SK-N-SH (cell line): ENCODE results near the gene FAXDC2. TPM values are rescaled to one million over a fixed set of nuclear protein-coding genes. Genes with fewer than 3 reads are reported as not detected.
A peak's percentile ranks its signal among the peaks of the same experiment; 100 is the strongest.
"Not testable (repeated sequence)": the region's sequence is repeated elsewhere in the genome, so short reads cannot be mapped to it uniquely, and the experiment has no call there.

Experiments used
- CTCF ChIA-PET: fragments of 300-600, 350-600 bp; formaldehyde crosslinking; extraction: SDS; loops from one replicate; lab custom pipeline; 2021; lab: Yijun Ruan, JAX
- POLR2A ChIA-PET: fragments of 350-600 bp; sonication (Branson Sonifier 250); formaldehyde crosslinking; extraction: SDS; loops from one replicate; lab custom pipeline; 2020; ENCODE audit warnings: antibody characterized with exemption, inconsistent platforms; lab: Yijun Ruan, JAX
- DNase-seq: peaks from one replicate; pipeline ENCODE4 v3.0.0; 2012
- H2AFZ ChIP-seq: fragments of 200-600 bp; sonication (generic); 2 replicates; pipeline ENCODE4 v1.8.1; 2016; ENCODE audit warnings: antibody characterized with exemption, mild to moderate bottlenecking, low read depth
- H3F3A ChIP-seq: fragments of 200-600 bp; sonication (generic); replicated peaks from 2 replicates; pipeline ENCODE3; 2016; ENCODE audit warnings: antibody characterized with exemption, mild to moderate bottlenecking; ENCODE audit not compliant: insufficient read depth
- H3K27ac ChIP-seq, 2 experiments: fragments of 200-500 bp in 1 of 2; fragments of 200-600 bp in 1 of 2; sonication (Bioruptor generic) in 1 of 2; sonication (generic), shearing (Covaris generic) in 1 of 2; 2 replicates each; pipeline versions ENCODE4 v1.5.1 to v1.6.1; 2014 to 2016; ENCODE audit warnings: low read depth in 2 of 2, inconsistent platforms in 1 of 2, low read length in 1 of 2, mild to moderate bottlenecking in 1 of 2, mixed read lengths in 1 of 2
- H3K27me3 ChIP-seq: fragments of 200-600 bp; sonication (generic), shearing (Covaris generic); 2 replicates; pipeline ENCODE4 v1.6.1; 2016; ENCODE audit warnings: mixed run types; ENCODE audit not compliant: insufficient read depth
- H3K36me3 ChIP-seq, 2 experiments: fragments of 200-500 bp in 1 of 2; fragments of 200-600 bp in 1 of 2; sonication (Bioruptor generic) in 1 of 2; sonication (generic) in 1 of 2; replicated peaks in 1 of 2; 2 replicates each; pipeline versions ENCODE3 to v1.5.1; 2014 to 2016; ENCODE audit warnings: low read length in 1 of 2, mild to moderate bottlenecking in 1 of 2; ENCODE audit not compliant: insufficient read depth in 2 of 2, control insufficient read depth in 1 of 2
- H3K4me1 ChIP-seq, 2 experiments: fragments of 200-500 bp in 1 of 2; fragments of 200-600 bp in 1 of 2; sonication (Bioruptor generic) in 1 of 2; sonication (generic), shearing (Covaris generic) in 1 of 2; 2 replicates each; pipeline versions ENCODE4 v1.5.1 to v1.6.1; 2014 to 2016; ENCODE audit warnings: low read depth in 1 of 2, low read length in 1 of 2, mixed run types in 1 of 2; ENCODE audit not compliant: insufficient read depth in 2 of 2, control insufficient read depth in 1 of 2
- H3K4me2 ChIP-seq: fragments of 200-600 bp; sonication (generic), shearing (Covaris generic); 2 replicates; pipeline ENCODE4 v1.6.1; 2017; ENCODE audit warnings: mixed run types
- H3K4me3 ChIP-seq, 2 experiments: fragments of 200-500 bp in 1 of 2; fragments of 200-600 bp in 1 of 2; sonication (Bioruptor generic) in 1 of 2; sonication (generic), shearing (Covaris generic) in 1 of 2; 2 replicates each; pipeline versions ENCODE4 v1.5.1 to v1.8.1; 2014 to 2016; ENCODE audit warnings: low read depth in 2 of 2, inconsistent platforms in 1 of 2, low read length in 1 of 2, mild to moderate bottlenecking in 1 of 2, mixed read lengths in 1 of 2, moderate library complexity in 1 of 2
- H3K79me2 ChIP-seq: fragments of 200-600 bp; sonication (generic); 2 replicates; pipeline ENCODE4 v1.8.1; 2017; ENCODE audit warnings: mild to moderate bottlenecking; ENCODE audit not compliant: insufficient read depth
- H3K9ac ChIP-seq: fragments of 200-600 bp; sonication (generic); 2 replicates; pipeline ENCODE4 v1.6.1; 2017; ENCODE audit warnings: mixed run types
- H3K9me2 ChIP-seq: fragments of 200-600 bp; sonication (generic); 2 replicates; pipeline ENCODE4 v1.6.1; 2017; ENCODE audit warnings: mixed run types
- H3K9me3 ChIP-seq: fragments of 200-600 bp; sonication (generic); 2 replicates; pipeline ENCODE4 v1.6.1; 2017; ENCODE audit warnings: mixed run types, mild to moderate bottlenecking, moderate library complexity
- H4K20me1 ChIP-seq: fragments of 200-600 bp; sonication (generic); 2 replicates; pipeline ENCODE4 v1.6.1; 2017; ENCODE audit warnings: mild to moderate bottlenecking, mixed run types; ENCODE audit not compliant: insufficient read depth
- CHD2 ChIP-seq: fragments of 150-350 bp; IDR thresholded peaks from 2 replicates; pipeline ENCODE4 v1.6.1; 2018; ENCODE audit warnings: low read length; ENCODE audit not compliant: partially characterized antibody
- ELF1 ChIP-seq: IDR thresholded peaks from 2 replicates; pipeline ENCODE4 v1.4.0; 2012
- EZH2phosphoT487 ChIP-seq: fragments of 200-600 bp; sonication (generic); IDR thresholded peaks from 2 replicates; pipeline ENCODE4 v1.6.1; 2017; ENCODE audit warnings: low read depth, mixed run types, mild to moderate bottlenecking, antibody characterized with exemption, moderate library complexity, borderline replicate concordance
- FOXM1 ChIP-seq: IDR thresholded peaks from 2 replicates; pipeline ENCODE4 v1.4.0; 2012; ENCODE audit warnings: low read depth, mild to moderate bottlenecking
- MEF2A ChIP-seq: IDR thresholded peaks from 2 replicates; pipeline ENCODE4 v1.4.0; 2012; ENCODE audit warnings: low read depth, borderline replicate concordance
- NRF1 ChIP-seq: IDR thresholded peaks from 2 replicates; pipeline ENCODE4 v1.6.1; 2012; ENCODE audit warnings: low read depth, mild to moderate bottlenecking, low read length
- SIN3A ChIP-seq: IDR thresholded peaks from 2 replicates; pipeline ENCODE4 v1.6.1; 2012; ENCODE audit warnings: low read depth, mild to moderate bottlenecking, low read length, moderate library complexity, borderline replicate concordance
- TCF12 ChIP-seq: IDR thresholded peaks from 2 replicates; pipeline ENCODE4 v1.4.0; 2012
- WGBS: methylation state at CpG from one replicate; pipeline ENCODE4 v1.1.6; 2017; ENCODE audit warnings: low lambda C conversion rate; 5-methylcytosine and 5-hydroxymethylcytosine counted together
- polyA plus RNA-seq, 3 experiments: library from polyadenylated mRNA; depleted of rRNA; stranded (reverse); fragments of >200 nt; gene quantifications; 2 replicates each; pipeline ENCODE4 v1.2.3, GENCODE V29; 2012
- TF ChIP-seq, protein P1 (sequence below): IDR thresholded peaks from 2 replicates; pipeline ENCODE4 v1.6.1; 2012; ENCODE audit warnings: mild to moderate bottlenecking, low read depth, low read length, moderate library complexity

Gene FAXDC2
- polyA plus RNA-seq, 1 of the 3 experiments (the other 2 are of a cell fraction), result 6.0 TPM

DNA sequence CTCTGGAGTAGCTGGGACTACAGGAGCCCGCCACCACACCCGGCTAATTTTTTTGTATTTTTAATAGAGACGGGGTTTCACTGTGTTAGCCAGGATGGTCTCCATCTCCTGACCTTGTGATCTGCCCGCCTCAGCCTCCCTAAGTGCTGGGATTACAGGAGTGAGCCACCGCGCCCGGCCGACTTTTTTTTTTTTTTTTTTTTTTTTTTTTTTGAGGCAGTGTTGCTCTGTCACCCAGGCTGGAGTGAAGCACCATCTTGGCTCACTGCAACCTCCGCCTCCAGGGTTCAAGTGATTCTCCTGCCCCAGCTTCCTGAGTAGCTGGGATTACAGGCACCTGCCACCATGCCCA, 14.7 kb downstream of the FAXDC2 start:
- not testable (repeated sequence) for H3K9me3 ChIP-seq, H3K9ac ChIP-seq, H3K36me3 ChIP-seq, H3K4me3 ChIP-seq, H3K9me2 ChIP-seq, H3F3A ChIP-seq, H3K79me2 ChIP-seq, DNase-seq, H3K4me2 ChIP-seq, H3K27me3 ChIP-seq, H4K20me1 ChIP-seq
- Histone ChIP-seq H3K4me1 (peaks cover 9 to 14% of the 10 kb centered on the region in 2 experiments), H3K27ac (peak overlapping the region in 1 of 2 experiments; percentile 64; a peak in 3 of 4 replicates), H2AFZ (peak overlapping the region; percentile 56; the same call in 1 of the 2 replicates)
- ChIA-PET CTCF (interaction anchor here (0.9 to 1.5 kb wide), 3 partner anchors 21 to 33 kb away, joined by 3 to 6 read pairs (median 4); no protein-coding TSS in a partner anchor), POLR2A (interaction anchor here (0.6 to 3.0 kb wide), 3 partner anchors 15 to 938 kb away, joined by 3 to 16 read pairs (median 7); partner anchors contain the start of genes CNOT8 and FAXDC2)
- WGBS, result 60% methylated on average over 9 of the region's 9 CpGs

DNA sequence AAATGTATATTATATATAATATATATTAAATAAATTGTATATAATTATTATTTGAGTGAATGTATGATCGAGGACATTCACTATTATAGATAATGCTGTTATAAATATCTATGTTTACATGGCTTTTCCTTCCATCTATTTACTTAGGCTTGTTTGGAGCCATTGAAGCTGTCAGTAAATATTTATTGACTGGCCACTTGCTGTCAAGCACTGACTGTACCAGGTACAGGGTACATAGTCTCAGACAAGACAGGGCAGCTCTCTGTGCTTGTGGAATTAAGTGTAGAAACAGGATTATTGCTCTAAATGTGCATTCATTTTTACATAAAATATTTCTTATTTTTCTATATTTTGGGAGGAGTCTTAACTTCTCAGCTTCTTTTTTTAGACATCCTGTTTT, 16.4 kb downstream of the FAXDC2 start:
- Histone ChIP-seq H4K20me1 (no peaks in the 10 kb centered on the region), H3K4me3 (no peak overlapping the region), H3K79me2 (no peaks in the 10 kb centered on the region), H3K9ac (no peak overlapping the region), H3K27me3 (no peaks in the 10 kb centered on the region), H3K4me2 (no peak overlapping the region), H2AFZ (no peak overlapping the region), H3K4me1 (peaks cover 9 to 14% of the 10 kb centered on the region in 2 experiments), H3K9me2 (no peaks in the 10 kb centered on the region), H3K9me3 (no peaks in the 10 kb centered on the region), H3F3A (peaks cover 10% of the 10 kb centered on the region), H3K27ac (peak overlapping the region in 1 of 2 experiments; percentile 86; a peak in 1 of 4 replicates), H3K36me3 (peaks cover 0 to 5% of the 10 kb centered on the region in 2 experiments)
- WGBS, result 88% methylated on average over 1 of the region's 1 CpG
- ChIA-PET POLR2A (interaction anchor here (3.0 kb wide), 1 partner anchor 24 kb away, joined by 16 read pairs; the partner anchor contains the start of gene CNOT8), CTCF (interaction anchor here (1.0 to 1.4 kb wide), 5 partner anchors 11 to 202 kb away, joined by 3 to 6 read pairs (median 4); no protein-coding TSS in a partner anchor)
- no peak for DNase-seq
- TF ChIP-seq SIN3A (no peak), NRF1 (no peak), EZH2phosphoT487 (no peak), MEF2A (no peak)

DNA sequence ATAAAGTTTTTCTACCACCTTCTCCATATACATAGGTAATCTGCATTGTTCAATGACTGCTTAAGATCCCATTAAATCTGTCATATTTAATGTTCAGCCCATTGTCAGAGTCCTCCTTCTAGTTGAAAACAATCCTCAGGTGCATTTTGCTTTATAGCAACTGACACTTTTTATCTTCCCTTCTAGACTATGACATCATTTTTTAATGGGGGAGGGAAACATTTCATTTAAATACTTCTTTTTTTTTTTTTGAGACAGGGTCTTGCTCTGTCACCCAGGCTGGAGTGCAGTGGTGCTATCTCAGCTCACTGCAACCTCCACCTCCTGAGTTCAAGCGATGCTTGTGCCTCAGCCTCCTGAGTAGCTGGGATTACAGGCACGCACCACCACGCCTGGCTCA, 17.6 kb downstream of the FAXDC2 start:
- WGBS, result 100% methylated on average over 3 of the region's 3 CpGs
- DNase-seq, POLR2A ChIA-PET, H3K79me2 ChIP-seq, H2AFZ ChIP-seq, H3K4me3 ChIP-seq, H3K27ac ChIP-seq, H3K9me2 ChIP-seq, H3K9ac ChIP-seq, H3K36me3 ChIP-seq, H4K20me1 ChIP-seq, H3K4me2 ChIP-seq, H3K27me3 ChIP-seq, H3K9me3 ChIP-seq: not testable (repeated sequence)
- peaks cover 9 to 14% of the 10 kb centered on the region in 2 experiments for H3K4me1 ChIP-seq
- CTCF ChIA-PET, result interaction anchor here (1.3 kb wide), 1 partner anchor 201 kb away, joined by 3 read pairs; no protein-coding TSS in a partner anchor
- H3F3A ChIP-seq, result peaks cover 11% of the 10 kb centered on the region

DNA sequence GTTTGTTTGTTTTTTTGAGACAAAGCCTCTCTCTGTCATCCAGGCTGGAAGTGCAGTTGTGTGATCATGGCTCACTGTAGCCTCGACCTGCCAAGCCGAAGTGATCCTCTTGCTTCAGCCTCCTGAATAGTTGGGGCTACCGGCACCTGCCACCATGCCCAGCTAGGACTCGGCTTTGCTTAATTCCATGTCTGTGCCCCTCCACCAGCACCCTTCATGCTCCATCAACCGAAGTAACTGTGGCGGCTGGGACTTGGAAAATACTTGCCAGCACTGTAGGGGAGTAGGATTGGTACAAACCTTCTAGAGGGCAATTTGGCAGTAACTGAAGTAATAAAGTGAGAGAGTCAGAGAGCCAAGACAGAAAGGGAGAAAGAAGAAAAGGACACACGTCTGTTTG, 19.0 kb downstream of the FAXDC2 start:
- H3K9ac ChIP-seq, result no peak overlapping the region
- 98% methylated on average over 7 of the region's 7 CpGs for WGBS
- peaks cover 0 to 5% of the 10 kb centered on the region in 2 experiments for H3K36me3 ChIP-seq
- no peak for DNase-seq
- H3K9me3 ChIP-seq, result no peaks in the 10 kb centered on the region
- CTCF ChIA-PET, result no interaction called here
- no peak for TF ChIP-seq TCF12
- TF ChIP-seq CHD2, result no peak
- TF ChIP-seq ELF1, result no peak
- TF ChIP-seq FOXM1, result no peak
- TF ChIP-seq, protein P1, sequence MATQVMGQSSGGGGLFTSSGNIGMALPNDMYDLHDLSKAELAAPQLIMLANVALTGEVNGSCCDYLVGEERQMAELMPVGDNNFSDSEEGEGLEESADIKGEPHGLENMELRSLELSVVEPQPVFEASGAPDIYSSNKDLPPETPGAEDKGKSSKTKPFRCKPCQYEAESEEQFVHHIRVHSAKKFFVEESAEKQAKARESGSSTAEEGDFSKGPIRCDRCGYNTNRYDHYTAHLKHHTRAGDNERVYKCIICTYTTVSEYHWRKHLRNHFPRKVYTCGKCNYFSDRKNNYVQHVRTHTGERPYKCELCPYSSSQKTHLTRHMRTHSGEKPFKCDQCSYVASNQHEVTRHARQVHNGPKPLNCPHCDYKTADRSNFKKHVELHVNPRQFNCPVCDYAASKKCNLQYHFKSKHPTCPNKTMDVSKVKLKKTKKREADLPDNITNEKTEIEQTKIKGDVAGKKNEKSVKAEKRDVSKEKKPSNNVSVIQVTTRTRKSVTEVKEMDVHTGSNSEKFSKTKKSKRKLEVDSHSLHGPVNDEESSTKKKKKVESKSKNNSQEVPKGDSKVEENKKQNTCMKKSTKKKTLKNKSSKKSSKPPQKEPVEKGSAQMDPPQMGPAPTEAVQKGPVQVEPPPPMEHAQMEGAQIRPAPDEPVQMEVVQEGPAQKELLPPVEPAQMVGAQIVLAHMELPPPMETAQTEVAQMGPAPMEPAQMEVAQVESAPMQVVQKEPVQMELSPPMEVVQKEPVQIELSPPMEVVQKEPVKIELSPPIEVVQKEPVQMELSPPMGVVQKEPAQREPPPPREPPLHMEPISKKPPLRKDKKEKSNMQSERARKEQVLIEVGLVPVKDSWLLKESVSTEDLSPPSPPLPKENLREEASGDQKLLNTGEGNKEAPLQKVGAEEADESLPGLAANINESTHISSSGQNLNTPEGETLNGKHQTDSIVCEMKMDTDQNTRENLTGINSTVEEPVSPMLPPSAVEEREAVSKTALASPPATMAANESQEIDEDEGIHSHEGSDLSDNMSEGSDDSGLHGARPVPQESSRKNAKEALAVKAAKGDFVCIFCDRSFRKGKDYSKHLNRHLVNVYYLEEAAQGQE, result no peak
- POLR2A ChIA-PET, result no interaction called here
- H3K9me2 ChIP-seq, result no peaks in the 10 kb centered on the region
- no peaks in the 10 kb centered on the region for H3K27me3 ChIP-seq
- H4K20me1 ChIP-seq, result no peaks in the 10 kb centered on the region
- no peak overlapping the region for H3K4me3 ChIP-seq
- peaks cover 11% of the 10 kb centered on the region for H3F3A ChIP-seq
- H3K27ac ChIP-seq, result no peak overlapping the region
- no peak overlapping the region for H3K4me2 ChIP-seq
- H3K4me1 ChIP-seq, result peaks cover 9 to 14% of the 10 kb centered on the region in 2 experiments
- no peaks in the 10 kb centered on the region for H3K79me2 ChIP-seq
- H2AFZ ChIP-seq, result no peak overlapping the region
